GM12874 (cell line): ENCODE data around the gene ECPAS.

Experiments
- CTCF ChIP-seq: IDR thresholded peaks from 2 replicates; pipeline ENCODE4 v1.5.1; 2011; ENCODE audit warnings: low read depth, mild to moderate bottlenecking, control low read depth, low read length, moderate library complexity; ENCODE audit not compliant: insufficient read depth

The ECPAS gene

GRCh38 chr9:111405701-111406100, 78.5 kb downstream of the ECPAS start:
- TF ChIP-seq CTCF, result no peak

GRCh38 chr9:111400564-111400898, 83.7 kb downstream of the ECPAS start:
- no peak for TF ChIP-seq CTCF

- TF ChIP-seq CTCF, result peak; percentile 55; the same call in 1 of the 2 replicates
Observed at GRCh38 chr9:111399772-111400563, 84.2 kb downstream of the ECPAS start.

GRCh38 chr9:111399211-111399739, 84.9 kb downstream of the ECPAS start:
- no peak for TF ChIP-seq CTCF

GRCh38 chr9:111393971-111394370, 90.2 kb downstream of the ECPAS start:
- no peak for TF ChIP-seq CTCF

GRCh38 chr9:111389406-111389805, 94.8 kb downstream of the ECPAS start:
- TF ChIP-seq CTCF, result no peak

GRCh38 chr9:111386386-111386785, 97.8 kb downstream of the ECPAS start:
- TF ChIP-seq CTCF, result no peak
